Measurements from ENCODE around the gene LGALS4. TPM values are rescaled to one million over a fixed set of nuclear protein-coding genes. Genes with fewer than 3 reads are reported as not detected.
"Not testable (repeated sequence)": the region's sequence is repeated elsewhere in the genome, so short reads cannot be mapped to it uniquely, and the experiment has no call there.

The LGALS4 gene
- total RNA-seq, 1 donor from 2014 or later, result 0.32 TPM

DNA sequence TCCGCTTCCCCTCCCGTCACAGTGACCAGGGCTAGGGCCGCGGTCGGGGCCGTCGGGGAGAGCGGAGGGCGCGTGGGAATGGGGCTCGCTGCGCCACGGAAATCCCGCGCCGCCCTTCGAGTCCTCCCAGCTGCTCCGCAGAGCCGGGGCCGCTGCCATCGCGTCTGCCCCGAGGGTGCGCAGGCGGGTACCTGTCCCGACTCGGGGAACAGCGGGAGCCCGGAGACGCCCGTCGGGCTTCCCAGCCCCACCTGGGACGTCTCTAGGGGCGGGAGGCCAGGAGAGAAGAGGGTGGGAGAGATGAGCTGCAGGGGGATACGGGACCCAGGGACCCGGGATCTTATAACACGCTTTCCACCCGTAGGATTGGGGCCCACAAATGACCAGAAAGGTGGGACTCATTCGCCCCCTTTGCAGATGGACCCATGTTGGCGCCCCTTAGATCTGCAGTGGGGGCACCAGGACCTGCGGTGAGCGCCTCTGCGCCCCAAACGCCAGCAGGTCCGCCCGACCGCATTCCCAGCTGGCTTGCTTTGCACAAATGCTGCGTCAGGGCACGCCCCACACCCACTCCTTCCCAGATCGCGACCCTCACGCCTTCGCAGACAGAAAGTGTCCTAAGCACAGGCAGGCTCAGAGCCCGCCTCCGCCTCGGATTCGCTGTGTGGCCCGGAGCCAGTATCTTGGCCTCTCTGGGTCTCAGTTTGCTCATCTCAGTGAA lies 42.4 kb downstream of the LGALS4 start:
- not testable (repeated sequence) for H3K36me3 ChIP-seq (ENCODE audit: insufficient read depth, low read length); H3K27ac Mint-ChIP-seq (ENCODE audit: unreplicated experiment); H3K36me3 Mint-ChIP-seq (ENCODE audit: low read depth, unreplicated experiment); H3K27ac ChIP-seq (ENCODE audit: low read depth, low read length); H4K20me1 ChIP-seq (ENCODE audit: insufficient read depth, low read length); H3K27me3 Mint-ChIP-seq (ENCODE audit: low read depth, unreplicated experiment); H3K9ac ChIP-seq (ENCODE audit: low read length); H3K9me3 ChIP-seq (ENCODE audit: insufficient read depth, low read depth, low read length); DNase-seq (ENCODE audit: low read depth); H3K4me3 ChIP-seq (ENCODE audit: insufficient read depth, low read depth, low read length); H3K4me3 Mint-ChIP-seq (ENCODE audit: unreplicated experiment); H3K4me1 Mint-ChIP-seq (ENCODE audit: low read depth, unreplicated experiment); H3K9me3 Mint-ChIP-seq (ENCODE audit: unreplicated experiment); FAIRE-seq; H3K27me3 ChIP-seq (ENCODE audit: insufficient read depth, low read length); H3K79me2 ChIP-seq (ENCODE audit: insufficient read depth, low read length); H3K4me1 ChIP-seq (ENCODE audit: insufficient read depth, low read length)
- H2AFZ ChIP-seq (ENCODE audit: low read depth, low read length), result peak overlapping the region; percentile 94
- H3K4me2 ChIP-seq (ENCODE audit: low read length), result peak overlapping the region; percentile 57

GRCh38 chr19:38769635-38770211 lies 43.0 kb downstream of the LGALS4 start:
- Histone ChIP-seq H3K79me2 (ENCODE audit: insufficient read depth, low read length) (no peaks in the 10 kb centered on the region), H3K4me3 (ENCODE audit: insufficient read depth, low read depth, low read length) (no peak overlapping the region), H3K4me1 (ENCODE audit: insufficient read depth, low read length) (no peaks in the 10 kb centered on the region), H2AFZ (ENCODE audit: low read depth, low read length) (peak overlapping the region; percentile 94), H3K9me3 (ENCODE audit: insufficient read depth, low read depth, low read length) (no peaks in the 10 kb centered on the region), H3K4me2 (ENCODE audit: low read length) (peak overlapping the region; percentile 57), H3K27ac (ENCODE audit: low read depth, low read length) (no peak overlapping the region), H3K9ac (ENCODE audit: low read length) (no peak overlapping the region), H4K20me1 (ENCODE audit: insufficient read depth, low read length) (no peaks in the 10 kb centered on the region), H3K27me3 (ENCODE audit: insufficient read depth, low read length) (no peaks in the 10 kb centered on the region), H3K36me3 (ENCODE audit: insufficient read depth, low read length) (no peaks in the 10 kb centered on the region)
- FAIRE-seq (no peak), DNase-seq (ENCODE audit: low read depth) (peak; percentile 19)
- no peaks in the 10 kb centered on the region for H3K4me1 Mint-ChIP-seq (ENCODE audit: low read depth, unreplicated experiment)
- peaks cover 3% of the 10 kb centered on the region for H3K9me3 Mint-ChIP-seq (ENCODE audit: unreplicated experiment)
- H3K27me3 Mint-ChIP-seq (ENCODE audit: low read depth, unreplicated experiment), result peaks cover 10% of the 10 kb centered on the region
- no peak overlapping the region for H3K27ac Mint-ChIP-seq (ENCODE audit: unreplicated experiment)
- TF ChIP-seq EZH2 (IDR thresholded peaks at IDR 0.05; ENCODE audit: insufficient read depth, low read length), result no peak
- TF ChIP-seq, protein P1, sequence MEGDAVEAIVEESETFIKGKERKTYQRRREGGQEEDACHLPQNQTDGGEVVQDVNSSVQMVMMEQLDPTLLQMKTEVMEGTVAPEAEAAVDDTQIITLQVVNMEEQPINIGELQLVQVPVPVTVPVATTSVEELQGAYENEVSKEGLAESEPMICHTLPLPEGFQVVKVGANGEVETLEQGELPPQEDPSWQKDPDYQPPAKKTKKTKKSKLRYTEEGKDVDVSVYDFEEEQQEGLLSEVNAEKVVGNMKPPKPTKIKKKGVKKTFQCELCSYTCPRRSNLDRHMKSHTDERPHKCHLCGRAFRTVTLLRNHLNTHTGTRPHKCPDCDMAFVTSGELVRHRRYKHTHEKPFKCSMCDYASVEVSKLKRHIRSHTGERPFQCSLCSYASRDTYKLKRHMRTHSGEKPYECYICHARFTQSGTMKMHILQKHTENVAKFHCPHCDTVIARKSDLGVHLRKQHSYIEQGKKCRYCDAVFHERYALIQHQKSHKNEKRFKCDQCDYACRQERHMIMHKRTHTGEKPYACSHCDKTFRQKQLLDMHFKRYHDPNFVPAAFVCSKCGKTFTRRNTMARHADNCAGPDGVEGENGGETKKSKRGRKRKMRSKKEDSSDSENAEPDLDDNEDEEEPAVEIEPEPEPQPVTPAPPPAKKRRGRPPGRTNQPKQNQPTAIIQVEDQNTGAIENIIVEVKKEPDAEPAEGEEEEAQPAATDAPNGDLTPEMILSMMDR (IDR thresholded peaks at IDR 0.05; ENCODE audit: insufficient read depth, low read depth, low read length), result peak; percentile 21
- no peaks in the 10 kb centered on the region for H3K36me3 Mint-ChIP-seq (ENCODE audit: low read depth, unreplicated experiment)
- no peak overlapping the region for H3K4me3 Mint-ChIP-seq (ENCODE audit: unreplicated experiment)

DNA sequence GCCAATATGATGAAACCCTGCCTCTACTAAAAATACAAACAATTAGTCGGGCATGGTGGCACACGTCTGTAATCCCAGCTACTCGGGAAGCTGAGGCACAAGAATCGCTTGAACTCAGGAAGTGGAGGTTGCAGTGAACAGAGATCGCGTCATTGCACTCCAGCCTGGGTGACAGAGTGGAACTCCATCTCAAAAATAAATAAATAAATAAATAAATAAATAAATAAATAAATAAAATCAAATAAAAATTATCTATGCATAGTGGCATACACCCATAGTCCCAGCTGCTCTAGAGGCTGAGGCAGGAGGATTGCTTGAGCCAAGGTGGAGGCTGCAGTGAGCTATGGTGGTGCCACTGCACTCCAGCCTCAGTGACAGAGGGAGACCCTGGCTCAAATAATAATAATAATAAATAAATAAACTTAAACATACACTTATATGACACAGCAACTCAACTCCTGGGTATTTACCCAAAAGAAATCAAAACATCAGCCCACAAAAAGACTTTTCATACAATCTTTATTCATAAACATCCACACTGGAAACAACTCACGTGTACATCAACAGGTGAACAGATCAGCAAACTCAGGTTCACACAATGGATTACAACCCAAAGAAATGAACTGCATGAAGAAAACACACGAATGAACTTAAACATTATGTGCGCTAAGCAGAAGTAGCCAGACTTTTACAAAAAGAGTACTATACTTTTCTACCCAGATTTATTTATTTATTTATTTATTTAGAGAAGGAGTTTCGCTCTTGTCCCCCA lies 46.3 kb downstream of the LGALS4 start:
- no peak for TF ChIP-seq EZH2 (IDR thresholded peaks at IDR 0.05; ENCODE audit: insufficient read depth, low read length)
- TF ChIP-seq, protein P1 (IDR thresholded peaks at IDR 0.05; ENCODE audit: insufficient read depth, low read depth, low read length), result no peak
- Histone ChIP-seq H3K79me2 (ENCODE audit: insufficient read depth, low read length) (no peaks in the 10 kb centered on the region), H4K20me1 (ENCODE audit: insufficient read depth, low read length) (no peaks in the 10 kb centered on the region), H3K4me3 (ENCODE audit: insufficient read depth, low read depth, low read length) (no peak overlapping the region), H2AFZ (ENCODE audit: low read depth, low read length) (no peak overlapping the region), H3K4me1 (ENCODE audit: insufficient read depth, low read length) (no peaks in the 10 kb centered on the region), H3K27ac (ENCODE audit: low read depth, low read length) (no peak overlapping the region), H3K4me2 (ENCODE audit: low read length) (no peak overlapping the region), H3K9ac (ENCODE audit: low read length) (no peak overlapping the region), H3K27me3 (ENCODE audit: insufficient read depth, low read length) (no peaks in the 10 kb centered on the region), H3K9me3 (ENCODE audit: insufficient read depth, low read depth, low read length) (no peaks in the 10 kb centered on the region), H3K36me3 (ENCODE audit: insufficient read depth, low read length) (no peaks in the 10 kb centered on the region)
- Mint-ChIP-seq H3K4me3 (ENCODE audit: unreplicated experiment) (no peak overlapping the region), H3K4me1 (ENCODE audit: low read depth, unreplicated experiment) (no peaks in the 10 kb centered on the region), H3K27me3 (ENCODE audit: low read depth, unreplicated experiment) (peaks cover 5% of the 10 kb centered on the region), H3K9me3 (ENCODE audit: unreplicated experiment) (peaks cover 3% of the 10 kb centered on the region), H3K36me3 (ENCODE audit: low read depth, unreplicated experiment) (no peaks in the 10 kb centered on the region), H3K27ac (ENCODE audit: unreplicated experiment) (no peak overlapping the region)
- DNase-seq (ENCODE audit: low read depth) (no peak), FAIRE-seq (no peak)
